AG09319 (cell line): Measurements from ENCODE around the gene USP48.

ENCODE experiments used
- DNase-seq: peaks from one replicate; pipeline ENCODE4 v3.0.0-alpha.2; 2010; ENCODE audit warnings: low read depth; ENCODE audit errors: extremely low read depth
- CTCF ChIP-seq: IDR thresholded peaks from 2 replicates; pipeline ENCODE4 v1.5.1; 2011; ENCODE audit warnings: low read depth, mild to moderate bottlenecking, inconsistent platforms, low read length, moderate library complexity

The USP48 gene

GRCh38 chr1:21741206-21741605 is 41.7 kb downstream of the USP48 start:
- DNase-seq: no peak
- no peak for TF ChIP-seq CTCF

DNA sequence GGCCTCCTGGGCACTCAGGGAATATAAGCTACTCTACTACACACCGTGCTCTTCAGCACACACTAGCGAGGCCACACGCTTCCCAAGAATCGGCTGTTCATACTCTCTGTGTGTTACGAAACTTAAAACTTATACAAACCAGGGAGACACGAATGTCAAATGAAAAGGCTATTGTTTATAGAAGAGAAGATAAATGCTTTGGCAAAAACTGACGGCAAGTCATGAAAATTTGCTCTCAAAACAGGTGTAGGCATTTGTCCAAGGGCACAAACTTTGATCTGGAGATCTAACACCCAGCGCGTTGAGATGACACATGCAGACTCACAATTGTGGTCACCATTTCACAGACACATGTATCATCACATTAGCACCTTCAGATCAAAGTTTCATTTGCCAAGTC is 46.1 kb downstream of the USP48 start:
- no peak for TF ChIP-seq CTCF

GRCh38 chr1:21736011-21736410 is 46.9 kb downstream of the USP48 start:
- DNase-seq: no peak
- no peak for TF ChIP-seq CTCF

More for the DNA sequence above, 46.1 kb downstream of the USP48 start:
- no peak for DNase-seq

DNA sequence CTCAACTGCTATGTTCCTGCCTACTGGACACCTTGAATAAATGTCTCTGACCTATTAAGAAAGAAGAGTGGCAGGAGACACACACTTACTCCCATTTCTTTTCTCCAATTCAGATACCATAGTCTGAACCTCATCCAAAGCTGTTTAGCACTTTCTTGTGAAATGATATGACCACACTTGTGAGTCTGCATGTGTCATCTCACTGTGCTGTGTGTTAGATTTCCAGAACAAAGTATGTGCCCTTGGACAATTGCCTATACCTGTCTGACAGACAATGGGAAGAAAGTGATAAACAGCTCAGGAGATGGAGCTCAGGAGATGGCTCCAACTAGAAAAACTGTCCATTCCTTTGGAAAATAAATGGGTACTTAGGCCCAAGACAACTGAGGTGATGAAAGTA is 48.4 kb downstream of the USP48 start:
- TF ChIP-seq CTCF: no peak
- no peak for DNase-seq

DNA sequence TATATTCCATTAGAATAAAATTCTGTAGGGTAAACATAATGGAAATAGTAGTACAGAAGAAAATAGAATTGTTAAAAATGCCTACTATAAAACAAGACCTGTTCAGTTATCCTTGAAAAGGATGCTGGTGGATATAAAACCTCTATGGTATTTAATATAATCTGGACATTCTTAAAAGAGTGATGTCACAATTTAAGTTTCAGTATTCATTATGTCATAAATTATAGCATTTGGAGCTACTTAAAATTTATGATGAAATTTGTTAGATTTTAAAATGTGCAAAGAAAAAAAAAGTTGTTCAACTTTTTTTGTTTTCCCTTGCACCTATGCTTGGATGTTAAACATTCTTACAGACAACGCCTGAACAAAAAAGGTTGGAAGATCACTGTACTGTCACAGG is 50.3 kb downstream of the USP48 start:
- DNase-seq: no peak
- no peak for TF ChIP-seq CTCF

DNA sequence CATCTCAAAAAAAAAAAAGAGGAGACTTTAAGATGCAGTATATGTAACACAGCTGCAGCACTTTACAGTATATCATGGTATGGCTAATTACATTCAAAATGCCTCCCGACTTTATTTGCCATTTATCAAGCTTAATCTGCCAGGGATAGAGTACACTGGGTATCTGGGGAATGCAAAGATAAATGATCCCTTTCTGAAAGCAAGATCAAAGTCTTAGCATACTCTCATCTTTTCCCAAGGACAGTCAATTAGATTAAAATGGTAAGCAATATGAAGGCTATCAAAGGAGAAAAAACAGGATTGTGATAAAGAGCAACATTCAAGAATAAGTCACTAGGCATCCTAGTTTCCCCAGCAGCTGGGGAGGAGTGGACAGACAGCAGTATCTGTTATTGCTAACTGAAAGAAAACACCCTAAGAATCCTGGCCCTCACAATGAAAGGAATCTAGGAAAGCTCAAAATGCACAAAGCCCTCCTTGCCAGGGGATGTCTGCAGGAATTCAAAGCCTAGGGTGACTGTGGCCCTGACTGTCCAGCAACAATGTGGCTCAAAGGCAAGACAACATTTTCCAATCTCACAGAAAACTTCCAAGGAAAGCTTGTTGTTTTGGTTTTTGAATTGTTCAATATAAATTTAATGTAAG is 57.1 kb downstream of the USP48 start:
- no peak for DNase-seq
- no peak for TF ChIP-seq CTCF

DNA sequence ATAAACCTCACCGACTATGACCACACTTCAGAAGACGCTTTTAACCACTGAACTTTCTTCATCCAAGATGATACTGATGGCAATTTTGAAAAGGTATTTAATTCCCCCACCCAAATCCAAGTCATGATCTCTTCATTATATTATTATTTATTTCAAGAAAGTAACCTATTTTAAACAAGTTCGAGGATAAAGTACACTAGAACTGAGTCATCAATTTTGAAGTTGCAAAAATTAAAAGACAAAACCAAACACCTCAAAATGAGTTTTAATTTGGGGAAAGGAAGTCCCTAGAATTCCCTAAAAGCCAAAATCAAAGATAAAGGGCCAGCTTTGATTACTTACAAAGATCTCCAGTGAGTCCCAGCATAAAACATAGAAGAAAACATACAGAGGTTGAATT is 58.4 kb downstream of the USP48 start:
- TF ChIP-seq CTCF: no peak
- no peak for DNase-seq
